Liver (tissue), 2 donors: ENCODE data around the gene WDR90.

Experiments used
- GABPA ChIP-seq, 2 donors: IDR thresholded peaks in 1 of 2; conservative IDR thresholded peaks in 1 of 2; 2 replicates each; pipeline ENCODE4 v1.6.1; 2016; ENCODE audit warnings: antibody characterized with exemption in 2 of 2, mild to moderate bottlenecking in 1 of 2, moderate library complexity in 1 of 2
- JUND ChIP-seq, 2 donors: IDR thresholded peaks; 2 replicates each; pipeline ENCODE4 v1.6.1; 2016; ENCODE audit warnings: antibody characterized with exemption in 2 of 2
- donor health status: healthy.

DNA sequence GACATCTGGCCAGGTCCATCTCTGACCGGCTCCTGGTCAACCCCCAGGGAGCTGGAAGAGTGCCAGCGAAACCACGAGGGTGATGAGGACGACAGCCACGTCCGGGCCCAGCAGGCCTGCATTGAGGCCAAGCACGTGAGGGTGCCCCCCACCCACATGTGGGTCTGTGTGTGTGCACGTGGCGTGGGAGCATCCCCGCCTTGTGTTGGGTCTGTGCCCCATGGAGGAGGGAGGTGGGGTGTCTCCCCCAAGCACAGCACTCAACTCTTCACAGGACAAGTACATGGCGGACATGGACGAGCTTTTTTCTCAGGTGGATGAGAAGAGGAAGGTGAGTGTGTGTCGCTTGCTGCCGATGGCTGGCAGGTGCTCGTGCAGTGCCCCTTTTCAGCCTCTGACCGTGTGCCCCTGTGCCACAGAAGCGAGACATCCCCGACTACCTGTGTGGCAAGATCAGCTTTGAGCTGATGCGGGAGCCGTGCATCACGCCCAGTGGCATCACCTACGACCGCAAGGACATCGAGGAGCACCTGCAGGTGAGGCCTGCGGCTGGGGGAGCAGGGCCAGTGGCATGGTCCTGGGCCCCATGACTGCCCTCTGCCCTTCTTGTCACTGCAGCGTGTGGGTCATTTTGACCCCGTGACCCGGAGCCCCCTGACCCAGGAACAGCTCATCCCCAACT, 32.7 kb downstream of the WDR90 start:
- no peak for TF ChIP-seq GABPA (IDR thresholded peaks at IDR 0.05 in 1 of 2, conservative IDR thresholded peaks at IDR 0.05 in 1 of 2)
- no peak for TF ChIP-seq JUND (IDR thresholded peaks at IDR 0.05)
